DMS53 treated with DMSO at 0.1 percent for 48 hours (cell line): Measurements from ENCODE around the gene SNRNP200.
"Not testable (repeated sequence)": the region's sequence is repeated elsewhere in the genome, so short reads cannot be mapped to it uniquely, and the experiment has no call there.

ENCODE experiments used
- DNase-seq: peaks from one replicate; lab custom pipeline; 2025; ENCODE audit not compliant: unreplicated experiment; lab: John Stamatoyannopoulos, UW

SNRNP200 gene

DNA sequence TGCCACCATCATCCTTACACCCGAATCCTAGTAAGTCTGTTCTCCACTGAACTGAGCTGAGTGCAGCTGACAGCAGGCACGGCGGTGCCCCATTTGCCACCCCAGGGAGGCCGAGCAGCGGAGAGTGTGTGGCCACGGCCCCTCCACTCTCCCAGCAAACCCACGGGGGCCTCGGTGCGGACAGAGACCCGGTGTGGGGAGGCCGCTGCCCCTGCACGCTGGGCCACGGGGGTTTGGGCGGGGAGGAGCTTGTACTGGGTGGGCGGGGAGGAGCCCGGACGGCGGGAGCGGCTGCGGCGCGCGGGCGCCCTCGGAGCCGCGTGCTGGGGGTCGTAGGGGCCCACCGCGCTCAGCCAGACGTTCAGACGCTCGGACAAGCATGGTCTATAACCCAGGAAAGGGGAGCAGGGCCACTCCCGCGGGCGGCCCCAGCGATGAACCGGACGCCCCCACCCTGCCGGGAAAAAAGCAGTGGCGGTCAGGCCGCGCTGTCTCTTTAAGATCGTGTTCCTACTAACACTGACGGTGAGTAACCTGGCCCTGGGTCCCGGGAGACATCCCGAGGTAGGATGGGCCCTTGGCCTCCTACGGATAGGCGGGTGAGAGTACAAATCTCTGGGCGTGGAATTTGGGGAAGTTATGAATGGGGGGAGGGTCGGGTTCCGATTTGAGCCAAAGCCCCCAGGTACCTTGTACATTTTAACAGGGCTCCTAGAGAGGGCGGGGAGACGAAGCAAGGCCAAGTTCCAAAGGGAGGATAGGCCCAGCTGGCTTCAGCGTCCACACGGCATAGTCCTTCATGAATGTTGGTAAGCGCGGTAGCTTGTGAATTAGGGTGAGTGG, 19.9 kb upstream of the SNRNP200 start, which contains the start of gene ITPRIPL1:
ITPRIPL1 (plus strand) TSS at position 277 of the 843 bp plus-strand sequence; CDS start at position 800, 523 bp downstream.
- DNase-seq, result peak; percentile 29

DNA sequence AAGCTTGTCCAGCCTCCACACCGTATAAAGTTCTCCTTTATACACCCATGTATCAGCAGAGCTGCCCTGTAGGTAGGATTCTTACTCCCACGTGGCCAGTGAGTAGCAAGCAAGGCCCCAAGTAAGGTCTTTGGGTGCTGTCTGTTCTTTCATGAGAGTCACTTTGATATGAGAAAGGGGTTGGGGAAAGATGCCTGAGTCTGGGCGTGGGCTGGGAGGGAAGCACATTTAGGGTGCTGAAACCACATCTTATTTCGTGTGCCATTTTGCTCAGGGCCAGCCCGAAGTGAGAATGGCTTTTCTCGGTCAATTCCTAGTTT, 19.3 kb upstream of the SNRNP200 start:
- DNase-seq, result no peak

DNA sequence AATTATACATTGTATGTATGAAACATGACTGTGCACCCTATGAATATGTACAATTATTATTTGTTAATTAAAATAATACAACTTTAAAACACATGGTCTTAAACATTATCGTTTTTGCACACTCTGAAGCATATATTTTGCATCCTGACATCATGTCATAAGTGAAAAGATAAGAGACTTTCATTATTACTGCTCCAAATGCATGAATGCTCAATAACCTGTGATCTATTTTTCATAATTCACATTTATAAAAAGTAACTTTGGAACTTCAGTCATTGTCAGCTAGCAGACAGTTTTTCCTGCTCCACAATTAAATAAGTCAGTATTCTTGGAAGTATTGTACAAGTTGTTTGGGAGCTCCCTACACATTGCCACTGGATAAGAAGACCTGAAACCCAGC, 18.5 kb upstream of the SNRNP200 start:
- DNase-seq, result no peak

DNA sequence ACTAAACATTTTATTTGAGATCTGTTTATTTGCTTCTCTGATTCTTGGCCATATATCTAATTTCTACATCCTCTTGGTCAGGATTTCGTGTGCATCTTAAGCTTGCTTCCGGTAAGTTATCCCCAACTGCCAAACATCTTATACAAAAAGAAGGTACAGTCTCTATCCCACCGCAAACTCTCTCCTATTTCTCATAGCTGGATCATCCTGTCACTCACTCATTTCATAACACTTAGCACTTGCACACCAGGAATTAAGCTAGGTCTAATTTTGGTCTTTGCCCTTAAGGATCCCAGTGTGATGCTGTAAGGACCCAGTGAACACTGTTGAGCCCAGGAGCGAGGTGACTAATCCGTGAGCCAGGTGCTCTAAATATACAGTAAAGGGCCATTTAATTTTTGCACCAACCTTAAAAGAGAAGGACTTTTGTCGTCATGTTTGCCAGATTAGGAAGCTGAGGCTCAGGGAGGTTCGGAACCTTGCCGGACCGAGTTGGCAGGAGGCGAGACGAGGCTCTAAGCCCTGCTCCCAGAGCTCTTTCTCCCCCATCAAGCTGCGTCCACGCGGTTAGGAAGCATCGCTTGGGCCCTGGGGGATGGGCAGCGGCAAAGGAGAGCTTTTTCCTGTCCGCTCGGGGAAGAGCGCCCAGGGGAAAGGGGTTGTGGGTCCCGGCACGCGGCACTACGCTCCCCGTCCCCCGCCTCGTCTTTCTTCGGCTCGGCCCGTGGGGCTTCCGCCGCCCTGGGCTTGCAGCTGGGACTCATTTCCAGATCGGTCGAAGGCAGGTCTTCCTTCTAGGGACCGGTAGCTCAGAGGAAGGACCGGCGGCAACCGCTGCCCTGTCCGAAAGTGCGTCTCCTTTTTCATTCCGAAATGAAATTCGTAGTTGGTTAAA, 15.6 kb upstream of the SNRNP200 start:
- peak; percentile 74 for DNase-seq

DNA sequence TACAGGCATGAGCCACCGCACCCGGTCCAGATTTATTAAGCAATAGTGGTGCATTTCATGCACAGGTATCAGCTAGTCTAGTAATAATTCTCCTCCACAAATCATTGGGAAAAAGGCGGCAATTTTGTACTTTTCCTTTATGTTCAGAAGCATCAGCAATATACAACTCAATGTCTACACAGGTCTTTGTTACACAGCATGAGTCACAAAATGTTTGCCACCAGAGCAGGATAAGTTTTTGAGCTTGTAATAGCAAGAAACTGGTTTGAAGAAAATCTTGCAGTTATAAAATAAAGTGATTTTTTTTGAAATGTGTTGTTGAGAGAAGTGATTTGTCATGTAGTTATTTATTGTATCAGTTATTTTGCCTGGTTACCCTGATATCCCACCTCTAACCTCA, 15.0 kb upstream of the SNRNP200 start:
- no peak for DNase-seq

DNA sequence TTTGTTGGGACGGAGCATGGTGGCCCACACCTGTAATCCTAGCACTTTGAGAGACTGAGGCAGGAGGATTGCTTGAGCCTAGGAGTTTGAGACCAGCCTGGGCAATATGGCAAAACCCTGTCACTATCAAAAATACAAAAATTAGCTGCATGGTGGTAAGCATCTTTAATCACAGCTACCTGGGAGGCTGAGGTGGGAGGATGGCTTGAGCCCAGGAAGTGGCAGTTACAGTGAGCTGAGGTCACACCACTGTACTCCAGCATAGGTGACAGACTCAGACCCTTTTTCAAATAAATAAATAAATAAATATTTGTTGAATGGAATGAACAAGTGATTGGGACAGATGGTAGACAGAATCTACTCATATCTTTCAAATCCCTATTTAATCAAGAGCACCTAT, 14.1 kb upstream of the SNRNP200 start:
- no peak for DNase-seq

DNA sequence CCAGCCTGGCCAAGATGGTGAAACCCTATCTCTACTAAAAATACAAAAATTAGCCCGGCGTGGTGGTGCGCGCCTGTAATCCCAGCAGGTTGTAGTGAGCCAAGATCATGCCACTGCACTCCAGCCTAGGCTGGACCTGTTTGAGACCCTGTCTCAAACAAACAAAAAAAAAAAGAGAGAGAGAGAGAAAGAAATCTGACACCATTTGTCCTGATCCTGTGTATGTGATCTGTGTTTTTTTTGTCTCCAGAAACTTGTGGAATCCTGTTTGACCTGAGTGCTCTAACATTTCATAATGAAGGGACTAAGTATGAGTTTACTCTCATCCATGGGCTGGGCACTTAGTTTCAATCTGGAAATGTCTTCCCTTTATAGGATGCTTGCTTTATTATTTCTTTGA, 13.4 kb upstream of the SNRNP200 start:
- no peak for DNase-seq

DNA sequence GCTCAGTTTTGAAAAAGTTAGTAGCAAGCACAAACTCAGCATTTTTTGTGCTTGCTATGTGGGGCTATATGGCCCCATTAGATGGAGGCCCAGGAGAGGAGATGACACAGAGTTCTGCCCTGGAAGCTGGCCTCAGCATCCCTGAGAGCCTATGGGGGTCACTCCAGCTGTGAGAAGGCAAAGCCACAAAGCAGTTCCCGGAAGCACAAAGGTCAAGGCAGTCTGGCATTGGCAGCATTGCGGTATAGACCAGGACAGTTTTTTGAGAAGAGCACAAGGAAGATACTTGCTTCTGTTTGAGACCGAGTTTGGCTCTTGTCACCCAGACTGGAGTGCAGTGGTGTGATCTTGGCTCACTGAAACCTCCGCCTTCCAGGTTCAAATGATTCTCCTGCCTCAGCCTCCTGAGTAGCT, 12.2 kb upstream of the SNRNP200 start:
- DNase-seq, result no peak

DNA sequence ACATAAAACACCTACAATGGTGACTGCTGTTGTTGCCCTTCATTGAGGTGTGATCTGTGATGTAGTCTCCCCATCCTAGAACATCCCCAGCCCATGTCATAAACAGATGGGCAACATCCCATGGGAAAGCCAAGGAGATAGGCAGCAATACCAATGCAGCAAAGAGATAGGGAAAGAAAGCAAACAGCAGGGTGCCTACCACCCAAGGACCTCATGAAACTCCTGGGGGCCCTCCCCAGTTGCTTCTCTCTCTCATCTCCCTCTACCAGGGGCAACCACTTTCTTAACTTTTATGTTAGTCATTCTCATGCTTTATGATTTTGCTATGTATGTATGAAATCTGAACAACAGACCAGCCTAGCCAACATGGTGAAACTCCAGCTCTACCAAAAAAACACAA, 11.7 kb upstream of the SNRNP200 start:
- DNase-seq, result no peak

DNA sequence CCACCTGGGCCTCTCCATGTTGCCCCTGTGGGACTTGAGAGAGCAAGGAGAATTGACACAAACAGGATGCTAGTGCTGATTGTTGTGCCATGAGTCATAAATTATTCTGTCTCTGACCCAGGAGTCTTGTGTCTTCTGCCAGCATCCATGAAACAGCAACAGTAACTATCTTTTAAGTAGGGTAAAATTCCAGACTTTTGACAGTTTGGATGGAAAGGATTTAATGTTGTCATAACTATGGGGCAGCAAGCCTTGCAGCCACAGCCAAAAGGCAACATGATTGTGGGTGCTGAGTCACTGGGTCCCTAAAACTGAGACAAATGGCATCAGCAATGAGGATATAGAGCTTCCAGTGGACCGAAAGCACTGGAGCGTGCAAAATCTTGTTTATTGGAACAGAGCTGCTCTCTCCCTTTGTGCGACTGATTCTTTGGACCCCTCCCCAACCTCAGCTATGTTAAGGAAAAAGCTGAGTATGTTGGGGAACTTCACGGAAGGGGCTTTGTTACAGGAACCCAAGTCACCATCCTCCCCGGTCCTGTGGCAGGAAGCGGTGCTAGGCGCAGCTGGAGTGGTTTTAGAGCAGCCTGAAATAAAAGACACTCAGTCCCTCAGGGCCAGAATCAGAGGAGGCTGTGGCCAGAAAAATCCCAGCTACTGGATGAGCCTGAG, 10.2 kb upstream of the SNRNP200 start:
- no peak for DNase-seq

DNA sequence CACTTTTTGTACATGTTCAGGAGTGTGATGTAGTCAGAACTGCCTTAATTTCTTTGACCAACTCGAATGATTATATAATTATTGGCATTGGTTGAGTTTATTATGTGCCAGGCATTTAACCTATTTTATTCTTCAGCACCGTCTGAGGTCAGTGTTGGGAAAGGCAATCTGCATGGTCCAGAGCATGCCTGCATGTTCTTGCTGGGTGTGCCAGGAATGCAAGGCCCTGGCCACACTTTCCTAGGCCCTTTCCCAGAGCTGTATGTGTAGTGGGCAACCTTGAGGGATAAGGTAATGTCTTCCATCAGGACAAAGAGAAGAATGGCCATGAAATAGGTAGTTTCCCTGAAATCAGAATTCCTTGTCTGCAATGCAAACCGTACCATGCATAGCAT, 9.7 kb upstream of the SNRNP200 start:
- no peak for DNase-seq

DNA sequence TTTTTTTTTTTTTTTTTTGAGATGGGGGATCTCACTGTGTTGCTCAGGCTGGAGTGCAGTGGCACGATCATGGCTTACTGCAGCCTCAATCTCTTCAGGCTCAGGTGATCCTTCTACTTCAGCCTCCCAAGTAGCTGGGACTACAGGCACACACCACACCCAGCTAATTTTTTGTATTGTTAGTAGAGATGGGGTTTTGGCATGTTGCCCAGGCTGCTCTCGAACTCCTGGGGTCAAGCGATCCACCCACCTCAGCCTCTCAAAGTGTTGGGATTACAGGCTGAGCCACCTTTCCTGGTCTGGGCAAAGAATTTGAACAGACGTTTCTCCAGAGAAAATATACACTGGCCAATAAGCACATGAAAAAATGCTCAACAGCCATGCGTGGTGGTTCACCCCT, 2.9 kb upstream of the SNRNP200 start:
- DNase-seq, result no peak

DNA sequence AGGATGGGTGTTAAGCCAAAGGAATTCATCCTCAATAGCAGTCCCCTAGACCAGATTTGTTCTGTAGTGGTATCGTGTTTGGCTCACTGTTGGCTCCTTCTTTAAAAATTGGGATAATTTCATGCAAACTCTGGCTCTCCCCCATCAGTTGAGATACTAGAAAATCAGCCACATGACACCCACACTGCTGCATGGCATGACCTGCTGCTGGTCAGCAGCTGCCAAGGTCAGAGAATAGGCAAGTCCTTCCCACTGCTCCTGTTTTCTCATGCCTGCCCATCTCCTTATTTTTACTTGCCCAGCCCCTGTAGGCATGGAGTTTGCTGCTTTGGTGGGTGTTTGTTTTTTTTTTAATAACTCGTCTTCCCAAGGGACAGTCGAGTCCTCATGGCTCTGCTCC, 1.0 kb upstream of the SNRNP200 start:
- no peak for DNase-seq

DNA sequence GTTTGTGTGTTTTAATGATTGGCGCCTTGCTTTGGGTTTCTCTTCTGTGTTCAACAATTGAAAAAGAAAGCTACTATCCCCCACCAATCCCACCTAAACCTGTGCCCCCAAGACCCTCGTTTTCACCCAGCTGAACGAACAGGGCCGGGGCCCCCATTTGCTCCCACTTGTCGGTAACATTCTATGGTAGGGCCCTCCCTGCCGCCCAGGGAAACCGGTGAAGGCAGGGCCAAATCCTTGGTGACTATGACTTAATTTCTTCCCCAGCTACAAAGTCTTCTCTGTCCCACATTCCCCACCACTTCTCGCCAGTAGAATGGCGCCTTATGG, 598 bp upstream of the SNRNP200 start:
- DNase-seq, result no peak

DNA sequence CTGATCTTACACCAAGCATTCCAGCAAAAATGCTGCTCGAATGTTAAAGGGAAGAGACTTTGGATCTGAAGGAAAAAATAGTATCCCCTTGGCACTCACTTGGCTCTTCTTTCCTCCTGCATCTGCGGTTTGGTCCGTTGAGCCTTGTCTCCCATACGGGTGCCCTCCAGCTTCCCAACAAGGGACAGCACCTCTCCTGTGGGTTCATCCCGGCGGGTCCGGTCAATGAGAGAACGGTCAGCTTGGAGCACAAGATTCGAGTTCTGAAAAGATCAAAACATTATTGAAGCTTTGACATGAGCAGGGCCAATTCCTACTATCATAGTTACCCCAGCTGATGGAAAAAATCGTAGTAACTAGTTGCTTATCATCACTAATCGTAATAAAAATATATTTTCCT, 740 bp downstream of the SNRNP200 start:
- DNase-seq, result no peak

DNA sequence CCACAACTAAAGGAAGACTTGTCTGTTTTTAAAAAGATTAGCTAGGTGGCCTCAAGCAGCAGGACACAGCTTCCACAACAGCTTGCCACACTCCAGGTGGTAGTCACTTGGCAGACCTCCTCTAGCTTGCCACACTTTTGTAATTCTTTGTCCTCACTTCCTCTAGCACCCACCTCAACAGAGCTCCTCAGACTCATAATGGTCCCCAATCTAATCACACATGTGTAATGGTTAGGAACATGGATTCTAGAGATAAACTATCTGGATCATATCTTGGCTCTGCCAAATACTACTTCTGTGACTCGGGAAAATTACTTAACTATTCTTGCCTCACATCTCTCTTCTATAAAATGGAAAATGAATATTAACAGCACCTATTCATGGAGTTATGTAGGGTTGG, 3.5 kb downstream of the SNRNP200 start:
- no peak for DNase-seq

DNA sequence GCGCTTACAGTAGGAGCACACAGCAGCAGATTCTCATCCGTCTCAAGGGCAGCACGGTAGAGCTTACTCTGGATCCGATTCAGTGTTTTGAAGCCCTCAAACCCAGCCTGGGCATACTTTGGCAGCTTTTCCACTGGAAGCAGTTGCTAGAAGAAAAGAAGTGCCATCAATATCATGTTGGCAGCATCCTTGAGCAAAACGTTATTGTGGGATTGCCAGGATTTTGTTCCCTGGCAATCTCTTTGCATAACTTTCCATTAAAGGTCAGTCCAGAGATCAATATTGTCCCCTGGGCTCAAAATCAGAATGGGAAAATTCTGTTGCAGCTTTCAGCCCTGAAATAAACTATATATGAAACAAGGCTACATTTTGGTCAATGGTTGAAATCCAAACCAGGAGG, 8.4 kb downstream of the SNRNP200 start:
- DNase-seq, result no peak

DNA sequence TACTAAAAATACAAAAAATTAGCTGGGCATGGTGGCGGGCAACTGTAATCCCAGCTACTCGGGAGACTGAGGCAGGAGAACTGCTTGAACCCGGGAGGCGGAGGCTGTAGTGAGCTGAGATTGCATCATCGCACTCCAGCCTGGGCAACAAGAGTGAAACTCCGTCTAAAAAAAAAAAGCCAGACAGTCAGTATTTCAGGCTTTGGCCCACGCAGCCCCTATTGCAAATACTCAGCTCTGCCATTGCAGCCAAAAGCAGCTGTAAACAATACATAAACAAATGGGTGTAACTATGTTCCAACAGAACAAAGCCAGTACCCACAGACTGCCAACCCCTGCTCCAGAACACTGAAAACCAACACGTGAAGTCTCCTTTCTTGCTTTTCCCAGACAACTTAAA, 11.1 kb downstream of the SNRNP200 start:
- not testable (repeated sequence) for DNase-seq

DNA sequence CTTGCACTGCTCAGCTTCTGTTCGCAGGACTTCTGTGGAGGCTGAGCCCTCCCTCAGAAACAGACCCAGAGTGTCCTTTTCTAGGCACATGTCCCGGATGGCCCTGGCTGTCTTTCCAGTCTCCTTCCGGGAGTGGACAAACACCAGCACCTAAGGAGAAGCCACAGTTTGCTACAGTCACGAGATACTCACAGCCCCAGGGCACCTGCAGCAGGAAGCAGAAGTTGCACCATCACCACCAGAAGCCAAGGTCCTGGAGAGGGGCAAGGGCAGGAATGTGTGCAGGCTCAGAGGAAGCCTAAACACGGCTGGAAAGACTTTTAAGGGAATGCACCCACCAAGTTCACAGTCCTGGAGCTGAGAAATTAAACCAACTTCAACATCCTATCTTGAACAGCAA, 13.6 kb downstream of the SNRNP200 start:
- no peak for DNase-seq

DNA sequence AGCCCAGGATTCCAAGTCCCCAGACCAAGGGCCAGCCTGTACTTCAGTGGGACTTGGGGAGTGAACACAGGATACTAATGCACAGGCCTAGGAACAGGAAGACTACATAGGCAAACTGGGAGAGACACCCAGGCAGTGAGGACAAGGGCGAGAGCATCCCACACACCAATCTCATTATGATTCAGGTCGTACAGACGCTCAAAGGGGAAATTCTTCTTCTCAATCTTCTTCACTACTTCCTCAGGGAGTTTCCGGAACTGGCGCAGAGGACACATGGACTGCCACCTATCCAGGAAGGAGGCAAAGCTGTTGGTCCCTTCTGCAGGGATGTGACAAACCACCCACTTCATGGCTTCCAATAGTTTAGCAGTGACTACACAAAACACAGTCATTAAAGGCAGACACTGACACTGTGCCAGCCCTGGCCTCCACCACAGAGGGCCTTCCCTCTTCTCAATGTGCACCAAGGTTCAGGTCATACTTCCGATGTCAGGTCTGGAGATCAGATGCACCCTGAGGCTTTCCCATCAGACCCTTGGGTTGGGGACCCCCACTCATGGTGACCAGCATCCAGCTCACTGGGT, 18.0 kb downstream of the SNRNP200 start:
- DNase-seq, result no peak

DNA sequence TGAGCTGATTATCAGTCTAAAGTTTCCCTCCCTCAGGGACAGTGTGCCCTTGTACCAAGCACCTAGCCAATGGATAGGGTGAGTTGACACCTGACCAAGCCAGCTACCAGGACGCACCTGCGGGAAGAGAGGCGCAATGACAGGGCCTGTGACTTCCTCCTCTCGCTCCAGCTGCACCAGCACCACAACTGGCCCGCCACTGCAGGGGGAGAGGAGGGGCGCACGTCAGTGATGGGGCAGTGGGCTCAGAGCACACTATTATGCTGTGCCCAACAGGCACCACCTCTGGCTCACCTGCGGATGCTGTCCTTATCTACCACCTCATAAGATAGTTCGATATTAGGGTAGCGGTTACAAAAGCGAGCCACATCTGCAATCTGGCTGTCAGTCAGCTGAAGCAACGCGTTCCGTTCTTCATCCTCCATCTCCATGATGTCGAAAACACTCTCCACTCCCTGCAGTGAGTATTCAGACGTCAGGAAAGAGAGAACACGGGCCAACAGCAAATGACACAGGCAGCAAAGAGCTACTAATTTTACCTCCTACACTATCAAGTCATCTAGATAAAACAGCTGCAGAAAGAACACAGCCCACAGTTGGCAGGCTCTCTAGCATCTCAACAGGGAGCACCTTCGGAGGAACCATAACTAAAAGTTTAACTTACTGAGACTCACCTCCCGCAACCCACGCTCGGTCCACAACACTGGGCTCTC, 28.4 kb downstream of the SNRNP200 start:
- DNase-seq, result no peak
